ENCODE results near the gene EMC8. TPM values are rescaled to one million over a fixed set of nuclear protein-coding genes. Genes with fewer than 3 reads are reported as not detected.
A peak's percentile ranks its signal among the peaks of the same experiment; 100 is the strongest.

The EMC8 gene
- total RNA-seq, 1 experiment from 2014 or later = 24.2 TPM

- no peaks in the 10 kb centered on the region for H3K9me2 ChIP-seq (replicated peaks; ENCODE audit: insufficient read depth, low read length)
- H3K27me3 ChIP-seq (ENCODE audit: low read length) = no peaks in the 10 kb centered on the region
- H3K4me1 ChIP-seq (ENCODE audit: low read length) = peaks cover 54% of the 10 kb centered on the region
- peak overlapping the region; percentile 48 for H3K4me2 ChIP-seq (ENCODE audit: low read depth, low read length, poor library complexity, severe bottlenecking)
- peak overlapping the region; percentile 19 for H3K9ac ChIP-seq (ENCODE audit: low read length)
- H3K4me3 ChIP-seq (ENCODE audit: low read length) = no peak overlapping the region
- no peaks in the 10 kb centered on the region for H3K36me3 ChIP-seq (ENCODE audit: insufficient read depth, low read length)
- peak; percentile 90 for DNase-seq
- no peaks in the 10 kb centered on the region for H3K9me3 ChIP-seq (ENCODE audit: low read length)
- no peak overlapping the region for H2AFZ ChIP-seq (ENCODE audit: low read length)
- H3K79me2 ChIP-seq (ENCODE audit: low read length) = no peaks in the 10 kb centered on the region
- no peak overlapping the region for H3K27ac ChIP-seq (ENCODE audit: low read length)
- peaks cover 14% of the 10 kb centered on the region; the same call in 1 of the 2 replicates for H4K20me1 ChIP-seq (ENCODE audit: insufficient read depth, low read depth, low read length)
Measured at GRCh38 chr16:85759631-85760419, 39.5 kb downstream of the EMC8 start.

- Histone ChIP-seq H2AFZ (ENCODE audit: low read length) (no peak overlapping the region), H3K27ac (ENCODE audit: low read length) (no peak overlapping the region), H3K4me1 (ENCODE audit: low read length) (peaks cover 61% of the 10 kb centered on the region), H3K27me3 (ENCODE audit: low read length) (no peaks in the 10 kb centered on the region), H3K36me3 (ENCODE audit: insufficient read depth, low read length) (no peaks in the 10 kb centered on the region), H3K79me2 (ENCODE audit: low read length) (no peaks in the 10 kb centered on the region), H3K9me2 (replicated peaks; ENCODE audit: insufficient read depth, low read length) (no peaks in the 10 kb centered on the region), H3K9me3 (ENCODE audit: low read length) (no peaks in the 10 kb centered on the region), H3K4me3 (ENCODE audit: low read length) (no peak overlapping the region), H3K9ac (ENCODE audit: low read length) (peak overlapping the region; percentile 19), H3K4me2 (ENCODE audit: low read depth, low read length, poor library complexity, severe bottlenecking) (peak overlapping the region; percentile 48), H4K20me1 (ENCODE audit: insufficient read depth, low read depth, low read length) (peaks cover 14% of the 10 kb centered on the region; the same call in 1 of the 2 replicates)
- DNase-seq = peak; percentile 77
Measured at GRCh38 chr16:85759136-85759535, 40.2 kb downstream of the EMC8 start.

- H3K27ac ChIP-seq (ENCODE audit: low read length) = peak overlapping the region; percentile 96; the same call in 1 of the 2 replicates
- H2AFZ ChIP-seq (ENCODE audit: low read length) = no peak overlapping the region
- 0 out of 2 replicates have a peak overlapping the region, but pooled peaks have one; percentile 63 for H3K4me3 ChIP-seq (ENCODE audit: low read length)
Measured at GRCh38 chr16:85757341-85757822, 42.0 kb downstream of the EMC8 start.

GRCh38 chr16:85755929-85756768 lies 43.2 kb downstream of the EMC8 start:
- DNase-seq = peak; percentile 87
- Histone ChIP-seq H3K36me3 (ENCODE audit: insufficient read depth, low read length) (no peaks in the 10 kb centered on the region), H3K9me2 (replicated peaks; ENCODE audit: insufficient read depth, low read length) (no peaks in the 10 kb centered on the region), H3K9me3 (ENCODE audit: low read length) (no peaks in the 10 kb centered on the region), H2AFZ (ENCODE audit: low read length) (no peak overlapping the region), H3K9ac (ENCODE audit: low read length) (peak overlapping the region; percentile 73), H3K4me1 (ENCODE audit: low read length) (peaks cover 86% of the 10 kb centered on the region), H3K27me3 (ENCODE audit: low read length) (no peaks in the 10 kb centered on the region), H3K27ac (ENCODE audit: low read length) (peak overlapping the region; percentile 96), H3K4me3 (ENCODE audit: low read length) (peak overlapping the region; percentile 63), H4K20me1 (ENCODE audit: insufficient read depth, low read depth, low read length) (peaks cover 9% of the 10 kb centered on the region; the same call in 1 of the 2 replicates), H3K79me2 (ENCODE audit: low read length) (no peaks in the 10 kb centered on the region), H3K4me2 (ENCODE audit: low read depth, low read length, poor library complexity, severe bottlenecking) (peak overlapping the region; percentile 91)

More at GRCh38 chr16:85757341-85757822, 42.0 kb downstream of the EMC8 start:
- H3K9me2 ChIP-seq (replicated peaks; ENCODE audit: insufficient read depth, low read length) = no peaks in the 10 kb centered on the region
- H3K9me3 ChIP-seq (ENCODE audit: low read length) = no peaks in the 10 kb centered on the region
- peak; percentile 72 for DNase-seq
- H3K79me2 ChIP-seq (ENCODE audit: low read length) = no peaks in the 10 kb centered on the region
- H3K4me1 ChIP-seq (ENCODE audit: low read length) = peaks cover 78% of the 10 kb centered on the region
- no peaks in the 10 kb centered on the region for H3K27me3 ChIP-seq (ENCODE audit: low read length)
- H3K9ac ChIP-seq (ENCODE audit: low read length) = no peak overlapping the region
- H3K36me3 ChIP-seq (ENCODE audit: insufficient read depth, low read length) = no peaks in the 10 kb centered on the region
- peaks cover 11% of the 10 kb centered on the region; the same call in 1 of the 2 replicates for H4K20me1 ChIP-seq (ENCODE audit: insufficient read depth, low read depth, low read length)
- H3K4me2 ChIP-seq (ENCODE audit: low read depth, low read length, poor library complexity, severe bottlenecking) = peak overlapping the region; percentile 91

GRCh38 chr16:85754413-85754812 lies 44.9 kb downstream of the EMC8 start:
- Histone ChIP-seq H3K79me2 (ENCODE audit: low read length) (no peaks in the 10 kb centered on the region), H3K4me3 (ENCODE audit: low read length) (peak overlapping the region; percentile 48), H3K27me3 (ENCODE audit: low read length) (no peaks in the 10 kb centered on the region), H3K4me2 (ENCODE audit: low read depth, low read length, poor library complexity, severe bottlenecking) (peak overlapping the region; percentile 91), H3K9ac (ENCODE audit: low read length) (peak overlapping the region; percentile 73), H2AFZ (ENCODE audit: low read length) (no peak overlapping the region), H4K20me1 (ENCODE audit: insufficient read depth, low read depth, low read length) (peaks cover 14% of the 10 kb centered on the region; the same call in 1 of the 2 replicates), H3K36me3 (ENCODE audit: insufficient read depth, low read length) (no peaks in the 10 kb centered on the region), H3K9me3 (ENCODE audit: low read length) (no peaks in the 10 kb centered on the region), H3K27ac (ENCODE audit: low read length) (peak overlapping the region; percentile 96), H3K9me2 (replicated peaks; ENCODE audit: insufficient read depth, low read length) (no peaks in the 10 kb centered on the region), H3K4me1 (ENCODE audit: low read length) (peaks cover 97% of the 10 kb centered on the region)
- DNase-seq = peak; percentile 92

GRCh38 chr16:85753976-85754375 lies 45.4 kb downstream of the EMC8 start:
- peak overlapping the region; percentile 91 for H3K4me2 ChIP-seq (ENCODE audit: low read depth, low read length, poor library complexity, severe bottlenecking)
- peak overlapping the region; percentile 73 for H3K9ac ChIP-seq (ENCODE audit: low read length)
- peak overlapping the region; percentile 96 for H3K27ac ChIP-seq (ENCODE audit: low read length)

GRCh38 chr16:85753559-85753958 lies 45.8 kb downstream of the EMC8 start:
- no peaks in the 10 kb centered on the region for H3K27me3 ChIP-seq (ENCODE audit: low read length)
- H3K27ac ChIP-seq (ENCODE audit: low read length) = peak overlapping the region; percentile 96
- no peaks in the 10 kb centered on the region for H3K79me2 ChIP-seq (ENCODE audit: low read length)
- no peak for DNase-seq
- no peak overlapping the region for H2AFZ ChIP-seq (ENCODE audit: low read length)
- H3K36me3 ChIP-seq (ENCODE audit: insufficient read depth, low read length) = no peaks in the 10 kb centered on the region
- peaks cover 12% of the 10 kb centered on the region; the same call in 1 of the 2 replicates for H4K20me1 ChIP-seq (ENCODE audit: insufficient read depth, low read depth, low read length)
- H3K9me3 ChIP-seq (ENCODE audit: low read length) = no peaks in the 10 kb centered on the region
- peak overlapping the region; percentile 91 for H3K4me2 ChIP-seq (ENCODE audit: low read depth, low read length, poor library complexity, severe bottlenecking)
- H3K9ac ChIP-seq (ENCODE audit: low read length) = peak overlapping the region; percentile 73
- no peaks in the 10 kb centered on the region for H3K9me2 ChIP-seq (replicated peaks; ENCODE audit: insufficient read depth, low read length)
- H3K4me3 ChIP-seq (ENCODE audit: low read length) = peak overlapping the region; percentile 48
- peaks cover 90% of the 10 kb centered on the region for H3K4me1 ChIP-seq (ENCODE audit: low read length)

More at GRCh38 chr16:85753976-85754375, 45.4 kb downstream of the EMC8 start:
- H3K9me3 ChIP-seq (ENCODE audit: low read length) = no peaks in the 10 kb centered on the region
- DNase-seq = peak; percentile 64
- H3K79me2 ChIP-seq (ENCODE audit: low read length) = no peaks in the 10 kb centered on the region
- H3K4me1 ChIP-seq (ENCODE audit: low read length) = peaks cover 93% of the 10 kb centered on the region
- peaks cover 12% of the 10 kb centered on the region; the same call in 1 of the 2 replicates for H4K20me1 ChIP-seq (ENCODE audit: insufficient read depth, low read depth, low read length)
- H3K36me3 ChIP-seq (ENCODE audit: insufficient read depth, low read length) = no peaks in the 10 kb centered on the region
- no peaks in the 10 kb centered on the region for H3K9me2 ChIP-seq (replicated peaks; ENCODE audit: insufficient read depth, low read length)
- H3K4me3 ChIP-seq (ENCODE audit: low read length) = peak overlapping the region; percentile 48
- no peaks in the 10 kb centered on the region for H3K27me3 ChIP-seq (ENCODE audit: low read length)
- H2AFZ ChIP-seq (ENCODE audit: low read length) = no peak overlapping the region

All from Karpas-422 (cell line).